ENCODE results near the gene GRK2. TPM values are rescaled to one million over a fixed set of nuclear protein-coding genes. Genes with fewer than 3 reads are reported as not detected.
A peak's percentile ranks its signal among the peaks of the same experiment; 100 is the strongest.

The GRK2 gene
- total RNA-seq, 4 donors from 2014 or later: 104 to 294 (median 160) TPM

DNA sequence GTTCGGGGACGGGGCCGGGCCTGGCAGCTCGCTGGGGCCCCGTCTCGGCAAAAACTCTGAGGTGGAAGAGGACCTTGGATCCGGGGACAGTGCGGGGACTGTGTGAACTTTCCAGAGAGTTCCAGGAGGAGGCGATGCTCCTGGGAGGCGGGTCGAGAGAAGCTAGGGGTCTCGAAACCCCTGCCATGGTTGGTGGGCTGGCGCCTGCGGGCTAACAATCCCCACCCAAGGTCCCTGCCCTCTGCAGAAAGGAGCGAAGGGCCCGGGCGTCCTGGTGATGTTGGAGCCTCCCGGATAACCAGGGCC is 4.7 kb upstream of the GRK2 start:
- DNase-seq: no peak
- in situ Hi-C loops (cut with MboI; ENCODE audit: low pct_ligation_motif_present in 1 of 4, low pct_unique_long_range_greater_than_20kb in 1 of 4, low sequenced_read_pairs in 3 of 4) (loop anchor here in 3 of 4 donors (5.0 to 25.0 kb wide), 3 partner anchors 51 to 126 kb away; partner anchors contain the start of gene RAD9A (in 1 of the 3)), intact Hi-C loops (cut with DNase I; ENCODE audit: low total_unique reads) (no loop called here)
- Histone ChIP-seq H3K36me3 (peaks cover 0 to 4% (median 0%) of the 10 kb centered on the region in 4 donors), H3K27me3 (no peaks in the 10 kb centered on the region), H3K27ac (peak overlapping the region in 2 of 4 donors; percentile 19 to 30), H3K4me1 (peaks cover 11 to 35% (median 27%) of the 10 kb centered on the region in 4 donors), H3K9me3 (no peaks in the 10 kb centered on the region), H3K4me3 (peak overlapping the region; percentile 8 to 42 (median 20))
- TF ChIP-seq POLR2A (IDR thresholded peaks at IDR 0.05) (no peak), POLR2AphosphoS5 (IDR thresholded peaks at IDR 0.05) (no peak), EP300 (IDR thresholded peaks at IDR 0.05; ENCODE audit: low read depth) (no peak)
- TF ChIP-seq, protein P1, sequence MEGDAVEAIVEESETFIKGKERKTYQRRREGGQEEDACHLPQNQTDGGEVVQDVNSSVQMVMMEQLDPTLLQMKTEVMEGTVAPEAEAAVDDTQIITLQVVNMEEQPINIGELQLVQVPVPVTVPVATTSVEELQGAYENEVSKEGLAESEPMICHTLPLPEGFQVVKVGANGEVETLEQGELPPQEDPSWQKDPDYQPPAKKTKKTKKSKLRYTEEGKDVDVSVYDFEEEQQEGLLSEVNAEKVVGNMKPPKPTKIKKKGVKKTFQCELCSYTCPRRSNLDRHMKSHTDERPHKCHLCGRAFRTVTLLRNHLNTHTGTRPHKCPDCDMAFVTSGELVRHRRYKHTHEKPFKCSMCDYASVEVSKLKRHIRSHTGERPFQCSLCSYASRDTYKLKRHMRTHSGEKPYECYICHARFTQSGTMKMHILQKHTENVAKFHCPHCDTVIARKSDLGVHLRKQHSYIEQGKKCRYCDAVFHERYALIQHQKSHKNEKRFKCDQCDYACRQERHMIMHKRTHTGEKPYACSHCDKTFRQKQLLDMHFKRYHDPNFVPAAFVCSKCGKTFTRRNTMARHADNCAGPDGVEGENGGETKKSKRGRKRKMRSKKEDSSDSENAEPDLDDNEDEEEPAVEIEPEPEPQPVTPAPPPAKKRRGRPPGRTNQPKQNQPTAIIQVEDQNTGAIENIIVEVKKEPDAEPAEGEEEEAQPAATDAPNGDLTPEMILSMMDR (IDR thresholded peaks at IDR 0.05): no peak
- 16% methylated on average over 18 of the region's 18 CpGs; no CpG with 5 or more reads in 1 of the 2 donors for WGBS, 2 donors (ENCODE audit: low coverage in 1 of 2)

DNA sequence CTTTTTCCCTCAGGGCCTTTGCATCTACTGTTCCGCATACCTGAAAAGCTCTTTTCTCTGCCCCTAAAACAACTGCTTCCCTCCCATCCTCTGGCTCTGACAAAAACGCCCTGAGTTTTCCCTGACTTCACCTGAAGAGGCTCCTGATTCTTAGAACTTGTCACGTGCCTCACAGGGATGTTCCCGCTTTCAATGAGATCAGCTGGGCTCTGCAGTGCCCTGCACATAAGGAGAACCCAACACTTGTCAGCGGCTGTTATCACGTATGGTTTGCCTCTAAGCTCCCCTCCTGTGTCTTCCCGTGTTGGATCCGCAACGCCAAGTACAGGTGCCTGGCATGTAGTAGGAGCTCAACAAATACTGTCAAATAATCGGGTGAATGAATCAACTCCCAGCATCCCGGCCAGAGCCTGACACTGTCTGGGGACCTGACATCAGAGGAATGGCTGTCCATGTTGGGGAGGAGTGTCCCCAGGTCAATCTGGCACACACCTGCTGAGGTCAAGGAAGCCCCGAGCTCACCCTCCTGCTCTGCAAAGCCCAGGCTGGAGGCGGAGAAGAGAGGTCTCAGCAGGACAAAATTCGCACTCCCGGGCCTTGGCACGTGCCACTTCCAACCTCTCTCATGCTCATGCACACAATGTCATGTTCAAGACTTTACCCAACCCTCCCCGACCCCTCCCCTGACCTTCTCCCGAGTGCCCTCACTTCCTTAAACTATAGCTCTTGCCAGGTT is 4.2 kb upstream of the GRK2 start:
- in situ Hi-C loops (cut with MboI; ENCODE audit: low pct_ligation_motif_present in 1 of 4, low pct_unique_long_range_greater_than_20kb in 1 of 4, low sequenced_read_pairs in 3 of 4): loop anchor here in 3 of 4 donors (5.0 to 25.0 kb wide), 3 partner anchors 50 to 125 kb away; partner anchors contain the start of gene RAD9A (in 1 of the 3)
- Histone ChIP-seq H3K36me3 (no peaks in the 10 kb centered on the region), H3K4me3 (no peak overlapping the region), H3K27ac (peak overlapping the region in 3 of 4 donors; percentile 30 to 74 (median 67)), H3K4me1 (peaks cover 11 to 35% (median 28%) of the 10 kb centered on the region in 4 donors), H3K27me3 (no peaks in the 10 kb centered on the region), H3K9me3 (no peaks in the 10 kb centered on the region)
- intact Hi-C loops (cut with DNase I; ENCODE audit: low total_unique reads): no loop called here
- peak; percentile 11 for DNase-seq
- no peak for TF ChIP-seq EP300 (IDR thresholded peaks at IDR 0.05; ENCODE audit: low read depth)
- no peak for TF ChIP-seq POLR2A (IDR thresholded peaks at IDR 0.05)
- TF ChIP-seq, protein P1 (IDR thresholded peaks at IDR 0.05): no peak
- TF ChIP-seq POLR2AphosphoS5 (IDR thresholded peaks at IDR 0.05): no peak
- 51 to 83% methylated on average over 1 to 18 of the region's 18 CpGs for WGBS, 2 donors (ENCODE audit: low coverage in 1 of 2)

DNA sequence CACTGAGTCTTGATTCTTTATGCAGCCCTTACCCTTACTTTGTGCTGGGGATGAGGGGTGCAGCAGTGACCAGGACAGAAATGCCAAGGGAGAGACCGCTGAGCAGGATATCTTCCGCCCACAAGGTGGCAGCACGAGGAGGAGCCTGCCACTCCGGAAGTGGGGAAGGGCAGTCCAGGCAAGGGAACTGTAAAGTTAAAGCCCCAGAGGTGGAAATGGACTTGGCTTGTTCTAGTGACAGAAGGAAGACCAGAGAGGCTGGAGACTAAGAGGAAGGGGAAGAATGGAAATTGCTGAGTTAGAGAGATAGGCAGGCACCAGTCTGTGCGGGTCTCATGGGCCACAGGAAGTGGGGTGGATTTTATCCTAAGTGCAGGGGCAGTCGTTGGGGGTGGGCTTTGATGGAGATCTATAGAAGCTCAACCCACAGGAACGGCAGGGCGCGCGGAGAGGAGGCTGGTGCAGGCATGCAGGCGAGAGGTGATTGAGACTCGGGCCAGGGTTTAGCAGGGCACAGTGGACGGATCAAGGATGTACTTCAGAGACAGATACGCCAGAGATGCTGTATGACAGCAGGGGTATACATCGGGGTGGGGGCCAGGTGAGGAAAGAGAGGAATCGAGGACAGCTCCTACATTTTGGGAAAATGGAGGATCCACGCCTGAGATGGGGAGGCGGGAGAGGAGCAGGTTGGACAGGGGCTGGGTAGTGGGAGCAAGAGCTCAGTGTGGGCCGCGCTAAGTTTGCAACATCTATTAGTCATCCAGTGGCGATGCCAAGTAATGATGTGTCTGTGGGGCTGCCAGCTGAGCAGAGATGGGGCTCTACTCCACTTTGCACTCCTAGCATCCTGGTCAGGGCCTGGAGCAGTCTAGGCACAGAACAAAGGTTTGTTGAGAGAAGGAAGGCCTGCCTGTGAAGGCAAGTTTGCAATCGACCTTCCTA is 3.3 kb upstream of the GRK2 start:
- Histone ChIP-seq H3K27me3 (no peaks in the 10 kb centered on the region), H3K9me3 (no peaks in the 10 kb centered on the region), H3K27ac (peak overlapping the region; percentile 59 to 76 (median 70)), H3K36me3 (no peaks in the 10 kb centered on the region), H3K4me3 (no peak overlapping the region), H3K4me1 (peaks cover 18 to 43% (median 35%) of the 10 kb centered on the region in 4 donors)
- WGBS, 2 donors (ENCODE audit: low coverage in 1 of 2): 48 to 67% methylated on average over 4 to 22 of the region's 22 CpGs
- intact Hi-C loops (cut with DNase I; ENCODE audit: low total_unique reads): no loop called here
- peak; percentile 90 for DNase-seq
- in situ Hi-C loops (cut with MboI; ENCODE audit: low pct_ligation_motif_present in 1 of 4, low pct_unique_long_range_greater_than_20kb in 1 of 4, low sequenced_read_pairs in 3 of 4): loop anchor here in 3 of 4 donors (5.0 to 25.0 kb wide), 3 partner anchors 49 to 124 kb away; partner anchors contain the start of gene RAD9A (in 1 of the 3)
- TF ChIP-seq POLR2AphosphoS5 (IDR thresholded peaks at IDR 0.05) (peak in 2 of 3 donors; percentile 43 to 47), EP300 (IDR thresholded peaks at IDR 0.05; ENCODE audit: low read depth) (no peak), POLR2A (IDR thresholded peaks at IDR 0.05) (peak; percentile 12)
- TF ChIP-seq, protein P1 (IDR thresholded peaks at IDR 0.05): peak; percentile 84 to 92 (median 85)
